ENCODE measurements around the gene PIGK.

The PIGK gene

GRCh38 chr1:77103486-77103885 is 115.7 kb downstream of the PIGK start:
- H3K4me3 ChIP-seq (ENCODE audit: low read depth, low read length): no peak overlapping the region
- H3K9me3 ChIP-seq (ENCODE audit: control insufficient read depth, insufficient read depth, low read length): no peaks in the 10 kb centered on the region
- H3K27me3 ChIP-seq (ENCODE audit: control insufficient read depth, insufficient read depth, low read length): no peaks in the 10 kb centered on the region
- no peak overlapping the region for H3K9ac ChIP-seq (ENCODE audit: low read depth, low read length)
- no peak overlapping the region for H3K27ac ChIP-seq (ENCODE audit: low read depth, low read length)
- no peaks in the 10 kb centered on the region for H3K36me3 ChIP-seq (ENCODE audit: control insufficient read depth, insufficient read depth, low read length)
- no peaks in the 10 kb centered on the region for H3K4me1 ChIP-seq (ENCODE audit: control insufficient read depth, insufficient read depth, low read length)

GRCh38 chr1:77100875-77101274 is 118.4 kb downstream of the PIGK start:
- Histone ChIP-seq H3K4me3 (ENCODE audit: low read depth, low read length) (no peak overlapping the region), H3K27ac (ENCODE audit: low read depth, low read length) (no peak overlapping the region), H3K4me1 (ENCODE audit: control insufficient read depth, insufficient read depth, low read length) (no peaks in the 10 kb centered on the region), H3K36me3 (ENCODE audit: control insufficient read depth, insufficient read depth, low read length) (no peaks in the 10 kb centered on the region), H3K9ac (ENCODE audit: low read depth, low read length) (no peak overlapping the region), H3K9me3 (ENCODE audit: control insufficient read depth, insufficient read depth, low read length) (no peaks in the 10 kb centered on the region), H3K27me3 (ENCODE audit: control insufficient read depth, insufficient read depth, low read length) (no peaks in the 10 kb centered on the region)

- Histone ChIP-seq H3K9ac (ENCODE audit: low read depth, low read length) (no peak overlapping the region), H3K9me3 (ENCODE audit: control insufficient read depth, insufficient read depth, low read length) (no peaks in the 10 kb centered on the region), H3K4me3 (ENCODE audit: low read depth, low read length) (no peak overlapping the region), H3K36me3 (ENCODE audit: control insufficient read depth, insufficient read depth, low read length) (no peaks in the 10 kb centered on the region), H3K27ac (ENCODE audit: low read depth, low read length) (no peak overlapping the region), H3K4me1 (ENCODE audit: control insufficient read depth, insufficient read depth, low read length) (no peaks in the 10 kb centered on the region), H3K27me3 (ENCODE audit: control insufficient read depth, insufficient read depth, low read length) (no peaks in the 10 kb centered on the region)
These were observed 122.6 kb downstream of the PIGK start for GRCh38 chr1:77096496-77097255.

- Histone ChIP-seq H3K9me3 (ENCODE audit: control insufficient read depth, insufficient read depth, low read length) (no peaks in the 10 kb centered on the region), H3K27me3 (ENCODE audit: control insufficient read depth, insufficient read depth, low read length) (no peaks in the 10 kb centered on the region), H3K36me3 (ENCODE audit: control insufficient read depth, insufficient read depth, low read length) (no peaks in the 10 kb centered on the region), H3K4me1 (ENCODE audit: control insufficient read depth, insufficient read depth, low read length) (no peaks in the 10 kb centered on the region), H3K9ac (ENCODE audit: low read depth, low read length) (no peak overlapping the region), H3K27ac (ENCODE audit: low read depth, low read length) (no peak overlapping the region), H3K4me3 (ENCODE audit: low read depth, low read length) (no peak overlapping the region)
These were observed 124.0 kb downstream of the PIGK start for GRCh38 chr1:77095236-77095635.

GRCh38 chr1:77089756-77090155 is 129.5 kb downstream of the PIGK start:
- Histone ChIP-seq H3K9ac (ENCODE audit: low read depth, low read length) (no peak overlapping the region), H3K9me3 (ENCODE audit: control insufficient read depth, insufficient read depth, low read length) (no peaks in the 10 kb centered on the region), H3K36me3 (ENCODE audit: control insufficient read depth, insufficient read depth, low read length) (no peaks in the 10 kb centered on the region), H3K4me3 (ENCODE audit: low read depth, low read length) (no peak overlapping the region), H3K27ac (ENCODE audit: low read depth, low read length) (no peak overlapping the region), H3K27me3 (ENCODE audit: control insufficient read depth, insufficient read depth, low read length) (no peaks in the 10 kb centered on the region), H3K4me1 (ENCODE audit: control insufficient read depth, insufficient read depth, low read length) (no peaks in the 10 kb centered on the region)

GRCh38 chr1:77085109-77085508 is 134.1 kb downstream of the PIGK start:
- Histone ChIP-seq H3K9me3 (ENCODE audit: control insufficient read depth, insufficient read depth, low read length) (no peaks in the 10 kb centered on the region), H3K4me3 (ENCODE audit: low read depth, low read length) (no peak overlapping the region), H3K4me1 (ENCODE audit: control insufficient read depth, insufficient read depth, low read length) (peaks cover 25% of the 10 kb centered on the region), H3K36me3 (ENCODE audit: control insufficient read depth, insufficient read depth, low read length) (no peaks in the 10 kb centered on the region), H3K27me3 (ENCODE audit: control insufficient read depth, insufficient read depth, low read length) (no peaks in the 10 kb centered on the region), H3K27ac (ENCODE audit: low read depth, low read length) (no peak overlapping the region), H3K9ac (ENCODE audit: low read depth, low read length) (no peak overlapping the region)

GRCh38 chr1:77084457-77084856 is 134.8 kb downstream of the PIGK start:
- Histone ChIP-seq H3K9ac (ENCODE audit: low read depth, low read length) (no peak overlapping the region), H3K27ac (ENCODE audit: low read depth, low read length) (no peak overlapping the region), H3K9me3 (ENCODE audit: control insufficient read depth, insufficient read depth, low read length) (no peaks in the 10 kb centered on the region), H3K4me3 (ENCODE audit: low read depth, low read length) (no peak overlapping the region), H3K36me3 (ENCODE audit: control insufficient read depth, insufficient read depth, low read length) (no peaks in the 10 kb centered on the region), H3K27me3 (ENCODE audit: control insufficient read depth, insufficient read depth, low read length) (no peaks in the 10 kb centered on the region), H3K4me1 (ENCODE audit: control insufficient read depth, insufficient read depth, low read length) (peaks cover 31% of the 10 kb centered on the region)

GRCh38 chr1:77081834-77082233 is 137.4 kb downstream of the PIGK start:
- Histone ChIP-seq H3K27ac (ENCODE audit: low read depth, low read length) (peak overlapping the region; percentile 39), H3K4me3 (ENCODE audit: low read depth, low read length) (peak overlapping the region; percentile 11; the same call in 1 of the 2 replicates), H3K27me3 (ENCODE audit: control insufficient read depth, insufficient read depth, low read length) (no peaks in the 10 kb centered on the region), H3K4me1 (ENCODE audit: control insufficient read depth, insufficient read depth, low read length) (peaks cover 32% of the 10 kb centered on the region), H3K9ac (ENCODE audit: low read depth, low read length) (no peak overlapping the region), H3K36me3 (ENCODE audit: control insufficient read depth, insufficient read depth, low read length) (no peaks in the 10 kb centered on the region), H3K9me3 (ENCODE audit: control insufficient read depth, insufficient read depth, low read length) (no peaks in the 10 kb centered on the region)

GRCh38 chr1:77076759-77077158 is 142.5 kb downstream of the PIGK start:
- Histone ChIP-seq H3K36me3 (ENCODE audit: control insufficient read depth, insufficient read depth, low read length) (no peaks in the 10 kb centered on the region), H3K9ac (ENCODE audit: low read depth, low read length) (no peak overlapping the region), H3K9me3 (ENCODE audit: control insufficient read depth, insufficient read depth, low read length) (no peaks in the 10 kb centered on the region), H3K4me1 (ENCODE audit: control insufficient read depth, insufficient read depth, low read length) (peaks cover 16% of the 10 kb centered on the region), H3K27ac (ENCODE audit: low read depth, low read length) (no peak overlapping the region), H3K27me3 (ENCODE audit: control insufficient read depth, insufficient read depth, low read length) (no peaks in the 10 kb centered on the region), H3K4me3 (ENCODE audit: low read depth, low read length) (no peak overlapping the region)

- Histone ChIP-seq H3K9ac (ENCODE audit: low read depth, low read length) (no peak overlapping the region), H3K27me3 (ENCODE audit: control insufficient read depth, insufficient read depth, low read length) (no peaks in the 10 kb centered on the region), H3K36me3 (ENCODE audit: control insufficient read depth, insufficient read depth, low read length) (no peaks in the 10 kb centered on the region), H3K27ac (ENCODE audit: low read depth, low read length) (no peak overlapping the region), H3K4me1 (ENCODE audit: control insufficient read depth, insufficient read depth, low read length) (no peaks in the 10 kb centered on the region), H3K4me3 (ENCODE audit: low read depth, low read length) (no peak overlapping the region), H3K9me3 (ENCODE audit: control insufficient read depth, insufficient read depth, low read length) (no peaks in the 10 kb centered on the region)
These were observed 151.2 kb downstream of the PIGK start for GRCh38 chr1:77068013-77068412.

GRCh38 chr1:77065693-77066342 is 153.4 kb downstream of the PIGK start:
- no peaks in the 10 kb centered on the region for H3K4me1 ChIP-seq (ENCODE audit: control insufficient read depth, insufficient read depth, low read length)
- no peaks in the 10 kb centered on the region for H3K9me3 ChIP-seq (ENCODE audit: control insufficient read depth, insufficient read depth, low read length)
- H3K27ac ChIP-seq (ENCODE audit: low read depth, low read length): no peak overlapping the region
- no peak overlapping the region for H3K9ac ChIP-seq (ENCODE audit: low read depth, low read length)
- no peak overlapping the region for H3K4me3 ChIP-seq (ENCODE audit: low read depth, low read length)
- no peaks in the 10 kb centered on the region for H3K27me3 ChIP-seq (ENCODE audit: control insufficient read depth, insufficient read depth, low read length)
- no peaks in the 10 kb centered on the region for H3K36me3 ChIP-seq (ENCODE audit: control insufficient read depth, insufficient read depth, low read length)

Data from HUES48 (cell line).